ENCODE measurements around the gene KCNQ1.

KCNQ1 gene

GRCh38 chr11:2434008-2434407 lies 10.8 kb upstream of the KCNQ1 start:
- Histone ChIP-seq H3K4me3 (ENCODE audit: insufficient read depth, low read length, poor library complexity, severe bottlenecking) (no peak overlapping the region), H2AFZ (ENCODE audit: low read depth, low read length, severe bottlenecking) (no peak overlapping the region), H3K27me3 (ENCODE audit: low read length) (no peaks in the 10 kb centered on the region), H3K9ac (ENCODE audit: low read length) (no peak overlapping the region), H3K4me2 (ENCODE audit: low read depth, low read length, poor library complexity, severe bottlenecking) (no peak overlapping the region), H3K27ac (ENCODE audit: low read depth, low read length) (no peak overlapping the region), H3K36me3 (ENCODE audit: low read length) (no peaks in the 10 kb centered on the region), H4K20me1 (ENCODE audit: low read depth, low read length) (no peaks in the 10 kb centered on the region), H3K79me2 (ENCODE audit: insufficient read depth, low read length) (no peaks in the 10 kb centered on the region), H3K9me3 (ENCODE audit: insufficient read depth, low read length) (no peaks in the 10 kb centered on the region), H3K9me2 (replicated peaks; ENCODE audit: insufficient read depth, low read length) (no peaks in the 10 kb centered on the region), H3F3A (ENCODE audit: insufficient read depth) (no peaks in the 10 kb centered on the region)
- TF ChIP-seq EZH2phosphoT487 (conservative IDR thresholded peaks at IDR 0.05; ENCODE audit: low read length) = no peak
- TF ChIP-seq, protein P1, sequence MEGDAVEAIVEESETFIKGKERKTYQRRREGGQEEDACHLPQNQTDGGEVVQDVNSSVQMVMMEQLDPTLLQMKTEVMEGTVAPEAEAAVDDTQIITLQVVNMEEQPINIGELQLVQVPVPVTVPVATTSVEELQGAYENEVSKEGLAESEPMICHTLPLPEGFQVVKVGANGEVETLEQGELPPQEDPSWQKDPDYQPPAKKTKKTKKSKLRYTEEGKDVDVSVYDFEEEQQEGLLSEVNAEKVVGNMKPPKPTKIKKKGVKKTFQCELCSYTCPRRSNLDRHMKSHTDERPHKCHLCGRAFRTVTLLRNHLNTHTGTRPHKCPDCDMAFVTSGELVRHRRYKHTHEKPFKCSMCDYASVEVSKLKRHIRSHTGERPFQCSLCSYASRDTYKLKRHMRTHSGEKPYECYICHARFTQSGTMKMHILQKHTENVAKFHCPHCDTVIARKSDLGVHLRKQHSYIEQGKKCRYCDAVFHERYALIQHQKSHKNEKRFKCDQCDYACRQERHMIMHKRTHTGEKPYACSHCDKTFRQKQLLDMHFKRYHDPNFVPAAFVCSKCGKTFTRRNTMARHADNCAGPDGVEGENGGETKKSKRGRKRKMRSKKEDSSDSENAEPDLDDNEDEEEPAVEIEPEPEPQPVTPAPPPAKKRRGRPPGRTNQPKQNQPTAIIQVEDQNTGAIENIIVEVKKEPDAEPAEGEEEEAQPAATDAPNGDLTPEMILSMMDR (IDR thresholded peaks at IDR 0.05; ENCODE audit: insufficient read depth, low read length, poor library complexity, severe bottlenecking) = no peak

DNA sequence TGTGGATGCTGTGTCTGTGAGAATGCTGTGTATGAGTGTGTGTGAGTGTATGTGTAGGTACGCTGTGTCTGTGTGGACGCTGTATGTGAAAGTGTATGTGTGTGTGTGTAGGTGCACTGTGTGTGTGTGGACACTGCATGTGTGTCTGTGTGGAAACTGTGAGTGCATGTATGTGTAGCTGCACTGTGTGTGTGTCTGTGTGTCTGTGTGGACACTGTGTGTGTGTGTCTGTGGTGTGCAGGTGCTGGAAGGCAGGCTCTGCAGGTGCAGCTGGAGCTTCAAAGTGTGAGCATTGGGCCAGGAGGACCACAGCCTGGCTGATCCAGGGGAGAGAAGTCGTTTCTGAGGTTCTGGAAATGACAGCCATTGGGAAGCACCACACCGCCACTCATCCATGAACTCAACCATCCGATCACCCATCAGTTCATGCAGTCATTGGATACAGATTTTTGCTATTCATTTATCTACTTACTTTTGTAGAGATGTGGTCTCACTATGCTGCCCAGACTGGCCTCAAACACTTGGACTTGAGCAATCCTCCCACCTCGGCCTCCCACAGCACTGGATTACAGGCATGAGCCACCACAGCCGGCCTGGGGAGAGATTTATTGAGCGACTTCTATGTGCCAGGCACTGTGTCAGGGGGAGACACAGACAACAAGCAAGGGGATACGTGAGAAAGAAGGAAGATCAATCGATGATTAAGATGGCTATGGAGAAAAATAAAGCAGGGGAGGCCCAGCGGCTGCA lies 10.1 kb upstream of the KCNQ1 start:
- Histone ChIP-seq H3K4me2 (ENCODE audit: low read depth, low read length, poor library complexity, severe bottlenecking) (no peak overlapping the region), H3K9ac (ENCODE audit: low read length) (no peak overlapping the region), H3K27me3 (ENCODE audit: low read length) (no peaks in the 10 kb centered on the region), H3F3A (ENCODE audit: insufficient read depth) (no peaks in the 10 kb centered on the region), H2AFZ (ENCODE audit: low read depth, low read length, severe bottlenecking) (no peak overlapping the region), H3K27ac (ENCODE audit: low read depth, low read length) (no peak overlapping the region), H3K4me3 (ENCODE audit: insufficient read depth, low read length, poor library complexity, severe bottlenecking) (no peak overlapping the region), H3K79me2 (ENCODE audit: insufficient read depth, low read length) (no peaks in the 10 kb centered on the region), H3K9me3 (ENCODE audit: insufficient read depth, low read length) (no peaks in the 10 kb centered on the region), H3K36me3 (ENCODE audit: low read length) (no peaks in the 10 kb centered on the region), H3K9me2 (replicated peaks; ENCODE audit: insufficient read depth, low read length) (no peaks in the 10 kb centered on the region), H4K20me1 (ENCODE audit: low read depth, low read length) (no peaks in the 10 kb centered on the region)
- TF ChIP-seq, protein P1 (IDR thresholded peaks at IDR 0.05; ENCODE audit: insufficient read depth, low read length, poor library complexity, severe bottlenecking) = no peak
- no peak for TF ChIP-seq EZH2phosphoT487 (conservative IDR thresholded peaks at IDR 0.05; ENCODE audit: low read length)

DNA sequence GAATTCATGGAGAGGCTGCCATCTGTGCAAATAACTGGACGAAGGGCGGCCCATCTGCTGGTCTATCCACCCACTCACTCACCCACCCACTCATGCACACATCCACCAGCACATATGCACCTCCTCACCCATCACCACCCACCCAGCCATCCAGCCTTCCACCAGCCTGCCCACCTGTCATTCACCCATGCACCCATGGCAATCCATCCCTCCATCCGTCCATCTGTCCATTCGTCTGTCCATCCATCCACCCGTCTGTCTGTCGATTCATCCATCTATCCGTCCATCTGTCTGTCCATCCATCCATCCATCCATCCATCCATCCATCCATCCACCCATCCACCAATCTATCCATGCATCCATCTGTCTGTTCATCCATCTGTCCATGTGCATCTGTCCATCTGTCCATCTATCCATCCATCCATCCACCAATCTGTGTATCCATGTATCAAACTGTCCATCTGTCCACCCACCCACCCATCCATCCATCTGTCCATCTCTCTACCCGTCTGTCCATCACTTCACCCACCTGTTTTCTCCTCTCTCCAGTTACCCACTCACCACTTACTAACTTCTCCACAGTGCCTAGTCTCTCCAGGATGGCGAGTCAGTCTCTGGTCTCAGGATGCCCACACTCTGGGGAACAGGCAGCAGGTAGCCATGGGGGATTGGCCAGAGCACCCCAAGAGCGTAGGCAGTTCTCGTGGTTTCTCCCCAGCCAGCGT lies 9.4 kb upstream of the KCNQ1 start:
- Histone ChIP-seq H3K36me3 (ENCODE audit: low read length) (no peaks in the 10 kb centered on the region), H3K4me3 (ENCODE audit: insufficient read depth, low read length, poor library complexity, severe bottlenecking) (no peak overlapping the region), H3F3A (ENCODE audit: insufficient read depth) (no peaks in the 10 kb centered on the region), H3K27me3 (ENCODE audit: low read length) (no peaks in the 10 kb centered on the region), H2AFZ (ENCODE audit: low read depth, low read length, severe bottlenecking) (no peak overlapping the region), H3K9me3 (ENCODE audit: insufficient read depth, low read length) (no peaks in the 10 kb centered on the region), H3K27ac (ENCODE audit: low read depth, low read length) (no peak overlapping the region), H4K20me1 (ENCODE audit: low read depth, low read length) (no peaks in the 10 kb centered on the region), H3K79me2 (ENCODE audit: insufficient read depth, low read length) (no peaks in the 10 kb centered on the region), H3K4me2 (ENCODE audit: low read depth, low read length, poor library complexity, severe bottlenecking) (no peak overlapping the region), H3K9ac (ENCODE audit: low read length) (no peak overlapping the region), H3K9me2 (replicated peaks; ENCODE audit: insufficient read depth, low read length) (no peaks in the 10 kb centered on the region)
- TF ChIP-seq, protein P1 (IDR thresholded peaks at IDR 0.05; ENCODE audit: insufficient read depth, low read length, poor library complexity, severe bottlenecking) = no peak
- no peak for TF ChIP-seq EZH2phosphoT487 (conservative IDR thresholded peaks at IDR 0.05; ENCODE audit: low read length)
